Stimulated activated CD4-positive, alpha-beta T cell treated with anti-CD3 and anti-CD28 coated beads, Interleukin-12 subunit alpha, Interleukin-12 subunit beta, amount 100 ng/mL, for 4 hours (primary cell): Measurements from ENCODE around the gene RGMA.

Experiments used
- DNase-seq: peaks from one replicate; pipeline ENCODE4 v3.0.0-alpha.2; 2020

Gene RGMA

GRCh38 chr15:93001156-93001555 lies 87.9 kb downstream of the RGMA start:
- DNase-seq = no peak

- DNase-seq = no peak
These were observed 91.2 kb downstream of the RGMA start for GRCh38 chr15:92997821-92998220.

- DNase-seq = no peak
These were observed 96.3 kb downstream of the RGMA start for GRCh38 chr15:92992720-92993119.

- DNase-seq = no peak
These were observed 99.0 kb downstream of the RGMA start for GRCh38 chr15:92990031-92990430.

- DNase-seq = no peak
These were observed 99.5 kb downstream of the RGMA start for GRCh38 chr15:92989470-92989869.
